NOMO-1 treated with DMSO at 0.1 percent for 48 hours (cell line): ENCODE results near the gene SRGAP3.

Source experiments
- DNase-seq: peaks from one replicate; lab custom pipeline; 2025; ENCODE audit not compliant: unreplicated experiment; lab: John Stamatoyannopoulos, UW

SRGAP3 gene

GRCh38 chr3:9229325-9229724, 20.1 kb downstream of the SRGAP3 start:
- no peak for DNase-seq

- no peak for DNase-seq
These were observed 23.1 kb downstream of the SRGAP3 start for GRCh38 chr3:9226326-9226725.

- no peak for DNase-seq
These were observed 24.2 kb downstream of the SRGAP3 start for GRCh38 chr3:9225268-9225667.

GRCh38 chr3:9224490-9224889, 25.0 kb downstream of the SRGAP3 start:
- DNase-seq: no peak

GRCh38 chr3:9223672-9224071, 25.8 kb downstream of the SRGAP3 start:
- DNase-seq: no peak

GRCh38 chr3:9222956-9223639, 26.3 kb downstream of the SRGAP3 start:
- no peak for DNase-seq

- DNase-seq: no peak
These were observed 27.4 kb downstream of the SRGAP3 start for GRCh38 chr3:9222049-9222448.

- DNase-seq: no peak
These were observed 31.0 kb downstream of the SRGAP3 start for GRCh38 chr3:9218514-9218846.

- DNase-seq: no peak
These were observed 31.5 kb downstream of the SRGAP3 start for GRCh38 chr3:9217784-9218513.

- no peak for DNase-seq
These were observed 32.7 kb downstream of the SRGAP3 start for GRCh38 chr3:9216736-9217135.

- DNase-seq: no peak
These were observed 34.8 kb downstream of the SRGAP3 start for GRCh38 chr3:9214599-9214998.

GRCh38 chr3:9214185-9214584, 35.3 kb downstream of the SRGAP3 start:
- DNase-seq: no peak

- DNase-seq: no peak
These were observed 36.3 kb downstream of the SRGAP3 start for GRCh38 chr3:9213019-9213634.

GRCh38 chr3:9211155-9211950, 38.1 kb downstream of the SRGAP3 start:
- no peak for DNase-seq

GRCh38 chr3:9209777-9210176, 39.7 kb downstream of the SRGAP3 start:
- DNase-seq: no peak

- DNase-seq: no peak
These were observed 40.8 kb downstream of the SRGAP3 start for GRCh38 chr3:9208605-9209152.

- DNase-seq: no peak
These were observed 42.2 kb downstream of the SRGAP3 start for GRCh38 chr3:9207116-9207763.

- no peak for DNase-seq
These were observed 43.2 kb downstream of the SRGAP3 start for GRCh38 chr3:9206287-9206686.

- peak; percentile 51 for DNase-seq
These were observed 43.9 kb downstream of the SRGAP3 start for GRCh38 chr3:9205345-9206143.
